Measurements from ENCODE around the gene OR8B8. TPM values are rescaled to one million over a fixed set of nuclear protein-coding genes. Genes with fewer than 3 reads are reported as not detected.

OR8B8 gene
- total and polyA plus RNA-seq, 10 of the 15 experiments (the other 5 are each of a cell fraction or from before 2014, with no cell fraction given) = not detected

GRCh38 chr11:124483422-124483821, 37.9 kb upstream of the OR8B8 start (continued):
- TF ChIP-seq ZSCAN29 (IDR thresholded peaks at IDR 0.05) (no peak), RELA (IDR thresholded peaks at IDR 0.05; ENCODE audit: borderline replicate concordance, partially characterized antibody) (no peak), CHD2 (IDR thresholded peaks at IDR 0.05; ENCODE audit: borderline replicate concordance, low read depth, low read length) (no peak)

GRCh38 chr11:124482362-124483147, 37.1 kb upstream of the OR8B8 start:
- no peaks in the 10 kb centered on the region for H4K20me1 ChIP-seq (ENCODE audit: control insufficient read depth, insufficient read depth)
- ChIA-PET CTCF (no interaction called here), POLR2A (interaction anchor here (0.5 kb wide), 1 partner anchor 1954 kb away, joined by 3 read pairs; no protein-coding TSS in a partner anchor), RAD21 (ENCODE audit: unreplicated experiment) (no interaction called here), SMC1A (ENCODE audit: uncharacterized antibody, unreplicated experiment) (no interaction called here)
- no peaks in the 10 kb centered on the region for H3K4me1 ChIP-seq (ENCODE audit: control insufficient read depth, insufficient read depth, low read length)
- H3K79me2 ChIP-seq (ENCODE audit: control insufficient read depth, insufficient read depth, low read length) = no peaks in the 10 kb centered on the region
- H3K9ac ChIP-seq (ENCODE audit: control insufficient read depth, insufficient read depth, low read length) = no peak overlapping the region
- no peak overlapping the region for H3K4me2 ChIP-seq (ENCODE audit: control insufficient read depth, insufficient read depth)
- DNase-seq (ENCODE audit: low read depth, low spot score) (no peak), ATAC-seq (no peak), FAIRE-seq (no peak)
- no peak overlapping the region for H2AFZ ChIP-seq (ENCODE audit: control insufficient read depth, low read depth, low read length)
- no peak overlapping the region for H3K4me3 ChIP-seq
- BruUV-seq (replicated peaks) = no TSS peak
- WGBS (ENCODE audit: insufficient coverage, insufficient replicate concordance, low lambda C conversion rate, missing lambda C conversion rate) = 40% methylated on average over 9 of the region's 9 CpGs
- H3K27ac ChIP-seq (ENCODE audit: control insufficient read depth, insufficient read depth) = no peak overlapping the region
- H3K27me3 ChIP-seq (replicated peaks in 1 of 2; ENCODE audit: control insufficient read depth in 2 of 2, insufficient read depth in 2 of 2, low read length in 1 of 2) = no peaks in the 10 kb centered on the region; a peak in 1 of 4 replicates
- H3K9me3 ChIP-seq (replicated peaks; ENCODE audit: control insufficient read depth, insufficient read depth, low read length) = no peaks in the 10 kb centered on the region
- in situ Hi-C loops (cut with MboI) (no loop called here), intact Hi-C loops (cut with micrococcal nuclease; ENCODE audit: unreplicated experiment) (no loop called here)
- H3K36me3 ChIP-seq (ENCODE audit: control insufficient read depth in 2 of 2, insufficient read depth in 2 of 2, low read length in 1 of 2) = no peaks in the 10 kb centered on the region
- TF ChIP-seq RAD21 (IDR thresholded peaks at IDR 0.05; ENCODE audit: insufficient read depth, low read depth, low read length) (no peak), NR2C2 (IDR thresholded peaks at IDR 0.05; ENCODE audit: borderline replicate concordance, control insufficient read depth, insufficient read length, low read depth) (no peak), PAX5 (IDR thresholded peaks at IDR 0.05; ENCODE audit: borderline replicate concordance, low read depth, low read length) (no peak), JUND (IDR thresholded peaks at IDR 0.05; ENCODE audit: low read depth, low read length) (no peak), PML (IDR thresholded peaks at IDR 0.05; ENCODE audit: low read length) (no peak), YY1 (IDR thresholded peaks at IDR 0.05; ENCODE audit: low read depth, low read length) (no peak), TCF3 (IDR thresholded peaks at IDR 0.05; ENCODE audit: borderline replicate concordance, insufficient read depth, low read depth, low read length) (no peak), HDAC2 (IDR thresholded peaks at IDR 0.05) (no peak), BCLAF1 (IDR thresholded peaks at IDR 0.05) (no peak), E4F1 (IDR thresholded peaks at IDR 0.05; ENCODE audit: borderline replicate concordance, partially characterized antibody) (no peak), SKIL (IDR thresholded peaks at IDR 0.05; ENCODE audit: low read depth, poor library complexity, severe bottlenecking) (no peak), NR2F1 (conservative IDR thresholded peaks at IDR 0.05) (no peak), SIN3A (IDR thresholded peaks at IDR 0.05; ENCODE audit: low read depth, low read length) (no peak)
